ENCODE measurements around the gene WBP1. TPM values are rescaled to one million over a fixed set of nuclear protein-coding genes. Genes with fewer than 3 reads are reported as not detected.
"Not testable (repeated sequence)": the region's sequence is repeated elsewhere in the genome, so short reads cannot be mapped to it uniquely, and the experiment has no call there.

The WBP1 gene
- 62.4 TPM for polyA plus RNA-seq (ENCODE audit: insufficient read length)

GRCh38 chr2:74458132-74458937 is at the start of gene WBP1:
Gene WBP1, plus strand, starts transcription at chr2:74458438. Its CDS starts 165 bp downstream, at chr2:74458603.
- DNase-seq, result peak; percentile 99

GRCh38 chr2:74413001-74413698 is 45.1 kb upstream of the WBP1 start:
- DNase-seq, result peak; percentile 58

GRCh38 chr2:74414441-74414840 is 43.8 kb upstream of the WBP1 start:
- DNase-seq, result no peak

- peak; percentile 63 for DNase-seq
These were observed 43.1 kb upstream of the WBP1 start for GRCh38 chr2:74414881-74415761.

GRCh38 chr2:74415762-74416395 is 42.4 kb upstream of the WBP1 start:
- no peak for DNase-seq

- DNase-seq, result no peak
These were observed 41.5 kb upstream of the WBP1 start for GRCh38 chr2:74416778-74417177.

GRCh38 chr2:74417197-74417596 is 41.0 kb upstream of the WBP1 start:
- no peak for DNase-seq

GRCh38 chr2:74417763-74418162 is 40.5 kb upstream of the WBP1 start:
- DNase-seq, result no peak

- DNase-seq, result no peak
These were observed 39.9 kb upstream of the WBP1 start for GRCh38 chr2:74418312-74418711.

- DNase-seq, result no peak
These were observed 38.9 kb upstream of the WBP1 start for GRCh38 chr2:74419345-74419744.

- DNase-seq, result no peak
These were observed 38.2 kb upstream of the WBP1 start for GRCh38 chr2:74420006-74420405.

GRCh38 chr2:74420443-74421103 is 37.7 kb upstream of the WBP1 start:
- not testable (repeated sequence) for DNase-seq

- DNase-seq, result peak; percentile 87
These were observed 36.9 kb upstream of the WBP1 start, which contains the start of the genes C2orf81 and WDR54 for GRCh38 chr2:74421221-74421870. Gene C2orf81, minus strand, starts transcription at chr2:74421619. Its CDS starts 59 bp downstream, at chr2:74421560. Gene WDR54, plus strand, starts transcription at chr2:74421730. Its CDS starts 424 bp downstream, at chr2:74422154.

- no peak for DNase-seq
These were observed 34.8 kb upstream of the WBP1 start for GRCh38 chr2:74423231-74424095.

- DNase-seq, result no peak
These were observed 33.9 kb upstream of the WBP1 start for GRCh38 chr2:74424139-74424992.

GRCh38 chr2:74424995-74425406 is 33.2 kb upstream of the WBP1 start:
- DNase-seq, result no peak

GRCh38 chr2:74425523-74425922 is 32.7 kb upstream of the WBP1 start:
- DNase-seq, result no peak

- DNase-seq, result no peak
These were observed 32.0 kb upstream of the WBP1 start for GRCh38 chr2:74426181-74426758.

GRCh38 chr2:74427551-74427950 is 30.7 kb upstream of the WBP1 start:
- no peak for DNase-seq

Measured in hindlimb muscle (tissue), 1 donor.